ENCODE measurements around the gene WTAP.

- TF ChIP-seq ARNT (IDR thresholded peaks at IDR 0.05) (no peak), SUZ12 (IDR thresholded peaks at IDR 0.05) (no peak), NFRKB (IDR thresholded peaks at IDR 0.05) (no peak), BHLHE40 (IDR thresholded peaks at IDR 0.05; ENCODE audit: borderline replicate concordance) (no peak), ELF4 (IDR thresholded peaks at IDR 0.05) (no peak), HDGF (IDR thresholded peaks at IDR 0.05; ENCODE audit: borderline replicate concordance) (no peak), L3MBTL2 (conservative IDR thresholded peaks at IDR 0.05) (no peak), FOXA1 (IDR thresholded peaks at IDR 0.05) (no peak), SP1 (IDR thresholded peaks at IDR 0.05) (no peak), LEF1 (IDR thresholded peaks at IDR 0.05; ENCODE audit: borderline replicate concordance) (no peak)
- TF ChIP-seq, protein P1, sequence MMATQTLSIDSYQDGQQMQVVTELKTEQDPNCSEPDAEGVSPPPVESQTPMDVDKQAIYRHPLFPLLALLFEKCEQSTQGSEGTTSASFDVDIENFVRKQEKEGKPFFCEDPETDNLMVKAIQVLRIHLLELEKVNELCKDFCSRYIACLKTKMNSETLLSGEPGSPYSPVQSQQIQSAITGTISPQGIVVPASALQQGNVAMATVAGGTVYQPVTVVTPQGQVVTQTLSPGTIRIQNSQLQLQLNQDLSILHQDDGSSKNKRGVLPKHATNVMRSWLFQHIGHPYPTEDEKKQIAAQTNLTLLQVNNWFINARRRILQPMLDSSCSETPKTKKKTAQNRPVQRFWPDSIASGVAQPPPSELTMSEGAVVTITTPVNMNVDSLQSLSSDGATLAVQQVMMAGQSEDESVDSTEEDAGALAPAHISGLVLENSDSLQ (IDR thresholded peaks at IDR 0.05): no peak
Observed at GRCh38 chr6:159682295-159682694, 45.0 kb upstream of the WTAP start.
